GM19455 (cell line): ENCODE measurements around the gene INAVA.
"Not testable (repeated sequence)": the region's sequence is repeated elsewhere in the genome, so short reads cannot be mapped to it uniquely, and the experiment has no call there.

Experiments
- ATAC-seq: cut with Tn5 transposase; IDR thresholded peaks from one replicate; pipeline ENCODE4 v1.9.1; 2021; ENCODE audit not compliant: unreplicated experiment

The INAVA gene

GRCh38 chr1:200917291-200917817 is 22.7 kb downstream of the INAVA start:
- no peak for ATAC-seq

- ATAC-seq, result no peak
Observed at GRCh38 chr1:200918006-200918405, 23.3 kb downstream of the INAVA start.

GRCh38 chr1:200919386-200919785 is 24.7 kb downstream of the INAVA start:
- no peak for ATAC-seq

- ATAC-seq, result no peak
Observed at GRCh38 chr1:200921571-200922110, 26.9 kb downstream of the INAVA start.

GRCh38 chr1:200922406-200922805 is 27.7 kb downstream of the INAVA start:
- no peak for ATAC-seq

- ATAC-seq, result no peak
Observed at GRCh38 chr1:200923601-200924000, 28.9 kb downstream of the INAVA start.

- no peak for ATAC-seq
Observed at GRCh38 chr1:200925831-200926230, 31.1 kb downstream of the INAVA start.

GRCh38 chr1:200929530-200930278 is 35.0 kb downstream of the INAVA start:
- ATAC-seq, result no peak

GRCh38 chr1:200930285-200930684 is 35.6 kb downstream of the INAVA start:
- not testable (repeated sequence) for ATAC-seq

GRCh38 chr1:200931776-200932175 is 37.1 kb downstream of the INAVA start:
- no peak for ATAC-seq

GRCh38 chr1:200934676-200935245 is 40.1 kb downstream of the INAVA start:
- no peak for ATAC-seq

GRCh38 chr1:200935286-200935962 is 40.7 kb downstream of the INAVA start:
- ATAC-seq, result not testable (repeated sequence)

GRCh38 chr1:200938955-200939354 is 44.3 kb downstream of the INAVA start:
- ATAC-seq, result no peak

GRCh38 chr1:200945111-200945510 is 50.4 kb downstream of the INAVA start:
- ATAC-seq, result no peak

- ATAC-seq, result no peak
Observed at GRCh38 chr1:200947059-200947566, 52.4 kb downstream of the INAVA start.

- no peak for ATAC-seq
Observed at GRCh38 chr1:200949626-200950025, 54.9 kb downstream of the INAVA start.

- no peak for ATAC-seq
Observed at GRCh38 chr1:200951016-200951415, 56.3 kb downstream of the INAVA start.

GRCh38 chr1:200954434-200954833 is 59.7 kb downstream of the INAVA start:
- no peak for ATAC-seq

- no peak for ATAC-seq
Observed at GRCh38 chr1:200958597-200958996, 63.9 kb downstream of the INAVA start.

- ATAC-seq, result no peak
Observed at GRCh38 chr1:200959411-200959921, 64.8 kb downstream of the INAVA start.

GRCh38 chr1:200960236-200960947 is 65.7 kb downstream of the INAVA start:
- no peak for ATAC-seq
